DMS 273 (cell line): ENCODE results near the gene SH2B2.

ENCODE experiments used
- DNase-seq: peaks from one replicate; lab custom pipeline; 2025; ENCODE audit not compliant: unreplicated experiment; lab: John Stamatoyannopoulos, UW

Gene SH2B2

GRCh38 chr7:102286237-102287110 is at the start of gene SH2B2:
Gene SH2B2, plus strand, starts transcription at chr7:102286868. Its CDS starts 13,683 bp downstream, at chr7:102300551.
- peak; percentile 85 for DNase-seq

GRCh38 chr7:102239206-102239820 is 47.4 kb upstream of the SH2B2 start:
- DNase-seq = no peak

DNA sequence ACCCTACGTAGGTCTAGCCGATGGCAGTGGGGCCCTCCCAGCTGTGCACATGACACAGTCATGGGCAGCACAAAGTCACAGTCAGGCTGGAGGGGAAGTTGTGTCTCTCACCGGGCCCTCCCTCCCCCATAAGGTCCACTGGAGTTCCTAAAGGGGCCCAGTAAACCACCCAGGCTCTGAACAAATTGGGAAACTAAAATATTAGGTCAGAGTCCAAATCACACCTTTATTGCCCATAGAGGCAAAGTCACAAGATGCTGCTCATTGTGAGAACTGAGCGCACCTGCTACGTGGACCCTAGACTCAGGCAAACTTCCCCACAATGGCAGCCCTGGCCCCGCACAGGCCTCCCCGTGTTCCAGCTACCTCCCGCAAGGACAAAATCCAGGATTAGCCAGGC is 45.2 kb upstream of the SH2B2 start:
- DNase-seq = no peak

DNA sequence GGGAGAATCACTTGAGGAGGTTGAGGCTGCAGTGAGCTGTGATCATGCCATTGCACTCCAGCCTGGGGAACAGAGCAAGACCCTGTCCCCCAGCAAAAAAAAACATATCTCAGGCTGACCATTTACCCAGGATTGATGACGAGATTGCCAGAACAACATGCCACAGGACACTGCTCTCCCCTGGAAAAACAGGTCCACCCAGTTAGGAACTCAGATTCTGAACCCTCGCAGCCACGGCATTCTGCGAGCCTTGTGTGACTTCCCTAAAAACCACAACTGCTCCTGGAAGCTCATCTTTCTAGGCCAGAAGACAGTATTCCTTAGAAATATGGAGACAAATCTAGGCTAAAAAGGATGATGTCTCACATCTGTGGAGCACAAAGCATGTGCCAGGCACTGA is 42.1 kb upstream of the SH2B2 start:
- DNase-seq = no peak

DNA sequence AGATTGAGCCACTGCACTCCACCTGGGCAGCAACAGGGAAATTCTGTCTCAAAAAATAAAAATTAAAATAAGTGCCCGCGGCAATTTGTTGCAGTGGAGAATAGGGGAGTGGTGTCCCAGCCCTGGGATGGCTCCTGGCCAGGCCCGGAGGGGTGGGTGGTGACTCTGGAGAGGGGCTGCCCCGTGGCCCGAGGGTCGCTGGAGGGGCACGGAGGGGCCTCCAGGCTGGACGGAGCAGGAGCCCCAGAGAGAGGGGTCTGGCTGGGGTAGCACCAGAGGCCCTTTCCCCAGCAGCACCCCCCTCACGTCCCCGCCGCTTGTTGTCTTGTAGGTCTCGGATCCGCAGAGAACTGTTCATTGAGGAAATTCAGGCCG is 38.6 kb upstream of the SH2B2 start:
- no peak for DNase-seq

DNA sequence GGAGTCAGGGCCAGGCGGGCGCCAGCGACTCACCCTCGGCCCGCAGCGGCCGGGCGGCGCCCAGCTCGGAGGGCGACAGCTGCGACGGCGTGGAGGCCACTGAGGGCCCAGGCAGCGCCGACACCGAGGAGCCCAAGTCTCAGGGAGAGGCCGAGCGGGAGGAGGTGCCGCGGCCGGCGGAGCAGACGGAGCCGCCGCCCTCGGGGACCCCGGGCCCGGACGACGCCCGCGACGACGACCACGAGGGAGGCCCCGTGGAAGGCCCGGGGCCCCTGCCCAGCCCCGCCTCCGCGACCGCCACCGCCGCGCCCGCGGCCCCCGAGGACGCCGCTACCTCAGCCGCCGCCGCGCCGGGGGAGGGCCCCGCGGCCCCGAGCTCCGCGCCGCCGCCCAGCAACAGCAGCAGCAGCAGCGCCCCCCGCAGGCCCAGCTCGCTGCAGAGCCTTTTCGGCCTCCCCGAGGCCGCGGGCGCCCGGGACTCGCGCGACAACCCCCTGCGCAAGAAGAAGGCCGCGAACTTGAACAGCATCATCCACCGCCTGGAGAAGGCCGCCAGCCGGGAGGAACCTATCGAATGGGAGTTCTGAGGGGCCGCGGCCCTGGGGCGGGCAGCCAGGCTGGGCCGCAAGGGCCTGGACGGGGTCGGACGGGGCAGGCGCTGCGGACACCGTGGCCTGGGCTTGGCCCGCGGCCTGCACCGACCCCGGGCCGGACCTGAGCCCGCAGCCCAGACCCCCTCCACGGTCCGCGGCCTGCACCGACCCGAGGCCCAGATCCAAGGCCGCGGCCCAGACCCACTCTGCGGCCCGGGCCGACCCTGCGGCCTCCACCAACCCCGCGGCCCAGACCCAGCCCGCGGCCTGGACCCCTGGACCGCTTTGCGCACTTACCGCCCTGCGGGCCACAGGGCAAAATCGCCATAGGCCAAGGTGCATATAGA is 37.9 kb upstream of the SH2B2 start:
- no peak for DNase-seq

DNA sequence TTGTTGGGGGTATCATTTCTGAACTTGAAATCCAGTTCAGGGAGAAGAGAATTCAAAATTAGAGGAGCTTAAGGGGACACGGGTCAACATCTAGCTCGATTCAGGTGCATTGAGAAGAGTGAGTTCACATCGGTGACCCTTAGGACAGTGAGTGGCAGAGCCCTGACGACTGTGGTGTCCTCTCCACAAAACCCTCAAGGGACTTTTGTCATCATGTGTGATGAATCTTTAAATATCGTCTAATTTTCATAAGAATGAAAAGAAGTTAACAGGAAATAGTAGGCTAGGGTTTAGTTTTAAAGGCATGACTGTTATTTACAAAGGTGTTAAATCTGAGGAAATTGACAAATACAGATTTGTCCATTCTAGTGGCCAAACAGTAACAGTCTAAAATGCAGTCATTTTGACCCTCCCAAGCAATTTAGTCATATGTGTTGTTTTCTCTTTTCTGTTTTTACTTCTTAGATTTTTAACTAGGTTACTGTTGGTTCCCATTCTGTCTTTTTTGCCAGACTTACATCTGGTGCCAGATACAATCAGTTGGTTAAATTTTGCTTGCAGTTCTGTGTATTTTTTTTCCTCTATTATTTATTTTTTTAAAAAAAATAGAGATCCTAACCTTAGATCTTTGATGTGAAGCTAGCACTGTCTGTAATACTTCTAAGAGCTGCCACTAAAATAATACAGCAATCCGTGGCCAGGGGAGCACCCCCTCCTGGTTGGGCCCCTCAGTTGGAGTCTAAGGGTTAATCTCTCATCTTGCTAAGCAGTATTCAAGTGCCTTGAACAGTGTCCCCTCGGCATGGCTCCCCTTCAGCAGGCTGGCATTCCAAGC is 34.9 kb upstream of the SH2B2 start:
- DNase-seq = no peak

GRCh38 chr7:102252366-102252982 is 34.2 kb upstream of the SH2B2 start:
- DNase-seq = no peak

GRCh38 chr7:102253066-102253972 is 33.3 kb upstream of the SH2B2 start:
- no peak for DNase-seq

- no peak for DNase-seq
Measured at GRCh38 chr7:102253973-102254370, 32.7 kb upstream of the SH2B2 start.

DNA sequence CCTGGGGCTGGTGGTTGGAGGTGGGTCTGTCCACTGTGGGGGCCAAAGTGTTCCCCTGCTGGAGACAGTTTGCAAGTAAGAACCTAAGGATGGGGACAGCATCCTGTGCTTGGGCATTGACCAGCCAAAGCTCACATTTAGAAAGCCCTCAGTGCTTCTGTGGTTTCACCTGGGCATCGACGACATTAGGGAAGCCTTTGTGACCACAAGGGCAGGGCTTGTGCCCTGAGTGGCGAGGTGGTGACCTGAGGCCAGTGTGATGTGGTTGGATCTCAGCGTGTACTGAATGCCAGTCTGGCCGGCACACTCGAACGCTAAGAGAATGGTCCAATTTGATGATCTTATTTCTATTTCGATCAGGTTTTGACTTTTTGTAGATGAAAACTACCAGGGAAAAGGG is 32.1 kb upstream of the SH2B2 start:
- DNase-seq = no peak

DNA sequence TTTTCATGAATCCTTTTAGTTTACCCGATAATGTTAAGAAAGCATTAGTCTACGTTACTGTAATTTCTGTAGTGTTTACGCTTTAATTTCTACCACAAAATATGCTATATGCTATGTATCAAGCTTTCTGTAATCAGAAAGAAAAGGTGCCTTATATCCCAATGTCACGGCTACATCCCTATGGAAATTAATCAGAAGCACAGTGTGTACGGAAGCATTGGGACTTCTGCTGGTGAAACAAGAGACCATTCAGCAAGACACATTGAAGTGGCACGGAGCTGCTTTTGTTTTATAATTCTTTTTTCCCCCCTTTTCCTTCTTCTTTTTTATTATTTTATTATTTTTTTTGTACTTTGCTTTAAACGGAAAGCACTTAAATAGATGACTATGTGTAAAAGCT is 31.2 kb upstream of the SH2B2 start:
- DNase-seq = no peak

GRCh38 chr7:102255916-102256315 is 30.8 kb upstream of the SH2B2 start:
- no peak for DNase-seq

GRCh38 chr7:102258073-102258748 is 28.5 kb upstream of the SH2B2 start:
- DNase-seq = no peak

DNA sequence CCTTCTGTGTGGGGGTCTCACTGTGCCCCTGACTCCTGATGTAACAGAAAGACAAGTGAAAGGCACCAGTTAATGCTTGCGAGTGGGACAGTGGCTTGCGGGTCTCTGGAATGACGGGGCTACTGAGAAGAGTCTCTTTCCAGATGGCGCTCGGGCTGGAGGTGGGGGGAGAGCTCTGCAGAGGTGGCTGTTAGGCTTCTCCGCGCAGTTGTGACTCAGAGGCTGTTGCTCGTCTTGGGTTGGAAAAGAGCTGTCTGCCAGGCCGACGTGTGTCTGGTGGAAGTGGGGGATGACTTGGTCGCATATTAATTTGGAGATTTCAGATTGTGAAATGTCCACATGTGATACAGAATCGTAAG is 27.9 kb upstream of the SH2B2 start:
- no peak for DNase-seq

DNA sequence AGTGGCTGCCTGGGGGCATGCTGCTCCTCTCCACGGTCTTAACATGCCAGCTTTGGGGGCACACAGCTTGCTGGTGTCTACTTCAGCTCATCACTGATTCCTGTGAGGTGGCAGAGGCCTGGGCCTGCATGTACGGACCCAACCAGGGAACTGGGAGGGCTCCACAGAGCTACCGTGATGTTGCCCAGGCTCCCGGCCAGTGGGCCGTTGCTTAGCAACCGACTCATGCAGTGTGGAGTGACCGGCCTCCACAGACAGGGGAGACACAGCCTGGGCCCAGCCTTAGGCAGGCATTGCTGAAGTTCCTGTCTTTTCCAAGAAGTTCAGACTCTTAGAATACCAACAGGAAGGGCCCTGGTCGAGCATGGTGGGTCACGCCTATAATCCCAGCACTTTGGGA is 25.8 kb upstream of the SH2B2 start:
- peak; percentile 52 for DNase-seq

GRCh38 chr7:102261451-102261850 is 25.2 kb upstream of the SH2B2 start:
- DNase-seq = no peak

- DNase-seq = no peak
Measured at GRCh38 chr7:102262546-102262945, 24.1 kb upstream of the SH2B2 start.
